Measurements from ENCODE around the gene TRIM65. TPM values are rescaled to one million over a fixed set of nuclear protein-coding genes. Genes with fewer than 3 reads are reported as not detected.

The TRIM65 gene
- total and polyA plus RNA-seq, 2 of the 13 experiments (the other 11 are each of a cell fraction or from before 2014, with no cell fraction given) = 10.3 to 22.4 TPM

DNA sequence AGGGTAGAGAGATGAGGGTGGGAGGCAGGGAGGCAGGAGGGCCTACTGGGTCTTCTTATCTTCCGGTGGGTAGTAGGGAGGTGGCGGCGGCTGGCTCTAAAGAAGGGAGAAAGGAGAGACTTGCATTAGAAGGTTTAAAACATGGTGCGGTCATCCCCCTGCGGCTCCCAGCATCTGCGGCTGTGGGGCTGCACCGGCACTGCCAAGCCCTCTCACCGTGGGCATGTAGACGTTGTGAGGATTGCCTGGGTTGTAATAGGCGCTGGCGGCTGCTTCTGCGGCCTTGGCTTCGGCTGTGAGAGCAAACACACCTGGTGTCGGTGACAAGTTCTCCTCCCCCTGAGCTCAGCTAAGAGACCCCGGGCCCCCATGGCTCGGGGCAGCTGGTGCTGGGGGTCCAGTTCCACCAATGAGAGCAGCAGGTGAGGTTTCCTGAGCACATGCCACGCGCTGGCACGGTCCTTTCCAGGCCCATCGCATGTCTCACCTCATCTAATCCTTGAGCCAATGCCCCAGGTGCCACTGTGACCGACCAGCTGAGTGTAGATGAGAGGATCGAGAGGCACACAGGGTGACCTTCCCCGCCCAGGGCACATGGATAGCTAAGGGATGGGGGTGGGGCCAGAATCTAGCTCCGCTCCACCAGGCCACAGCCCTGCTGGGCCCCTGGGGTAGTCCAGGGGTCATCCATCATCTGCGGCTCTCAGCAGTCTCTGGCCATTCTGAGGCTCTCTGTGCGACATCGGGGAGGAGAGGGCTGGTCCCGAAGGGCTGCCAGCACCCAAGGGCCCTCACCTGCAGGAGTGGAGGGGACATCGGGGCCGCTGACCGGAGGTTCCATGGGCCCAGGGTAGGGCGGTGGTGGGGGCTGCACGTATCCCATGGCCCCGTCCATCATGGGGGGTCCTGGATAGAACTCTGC lies 49.8 kb downstream of the TRIM65 start (continued):
- TF ChIP-seq, protein P1, sequence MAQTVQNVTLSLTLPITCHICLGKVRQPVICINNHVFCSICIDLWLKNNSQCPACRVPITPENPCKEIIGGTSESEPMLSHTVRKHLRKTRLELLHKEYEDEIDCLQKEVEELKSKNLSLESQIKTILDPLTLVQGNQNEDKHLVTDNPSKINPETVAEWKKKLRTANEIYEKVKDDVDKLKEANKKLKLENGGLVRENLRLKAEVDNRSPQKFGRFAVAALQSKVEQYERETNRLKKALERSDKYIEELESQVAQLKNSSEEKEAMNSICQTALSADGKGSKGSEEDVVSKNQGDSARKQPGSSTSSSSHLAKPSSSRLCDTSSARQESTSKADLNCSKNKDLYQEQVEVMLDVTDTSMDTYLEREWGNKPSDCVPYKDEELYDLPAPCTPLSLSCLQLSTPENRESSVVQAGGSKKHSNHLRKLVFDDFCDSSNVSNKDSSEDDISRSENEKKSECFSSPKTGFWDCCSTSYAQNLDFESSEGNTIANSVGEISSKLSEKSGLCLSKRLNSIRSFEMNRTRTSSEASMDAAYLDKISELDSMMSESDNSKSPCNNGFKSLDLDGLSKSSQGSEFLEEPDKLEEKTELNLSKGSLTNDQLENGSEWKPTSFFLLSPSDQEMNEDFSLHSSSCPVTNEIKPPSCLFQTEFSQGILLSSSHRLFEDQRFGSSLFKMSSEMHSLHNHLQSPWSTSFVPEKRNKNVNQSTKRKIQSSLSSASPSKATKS (CRISPR knock-in tag; IDR thresholded peaks at IDR 0.05) = peak; percentile 95
- TF ChIP-seq BRD4 (CRISPR knock-in tag; IDR thresholded peaks at IDR 0.05) = peak; percentile 82; the same call in 1 of the 2 replicates
- TF ChIP-seq RAD51 (IDR thresholded peaks at IDR 0.05; ENCODE audit: borderline replicate concordance) = no peak
- TF ChIP-seq ZNF33A (CRISPR knock-in tag; IDR thresholded peaks at IDR 0.05; ENCODE audit: borderline replicate concordance) = no peak
- no peak for TF ChIP-seq SMARCC2 (IDR thresholded peaks at IDR 0.05)
- peak; percentile 98 for TF ChIP-seq ZSCAN25 (CRISPR knock-in tag; IDR thresholded peaks at IDR 0.05)
- TF ChIP-seq ATRX (CRISPR knock-in tag; IDR thresholded peaks at IDR 0.05; ENCODE audit: borderline replicate concordance) = no peak
- TF ChIP-seq ZNF350 (CRISPR knock-in tag; IDR thresholded peaks at IDR 0.05; ENCODE audit: borderline replicate concordance, low read depth) = peak; percentile 95
- TF ChIP-seq PAF1 (CRISPR knock-in tag; IDR thresholded peaks at IDR 0.05) = no peak
- TF ChIP-seq THRA (CRISPR knock-in tag; IDR thresholded peaks at IDR 0.05; ENCODE audit: borderline replicate concordance) = peak; percentile 93
- TF ChIP-seq MED13 (CRISPR knock-in tag; IDR thresholded peaks at IDR 0.05) = peak; percentile 89
- peak; percentile 89 for TF ChIP-seq ZNF205 (CRISPR knock-in tag; IDR thresholded peaks at IDR 0.05)
- no peak for TF ChIP-seq CENPX (CRISPR knock-in tag; IDR thresholded peaks at IDR 0.05)
- 0 out of 2 replicates have a peak, but pooled peaks have one; percentile 41 for TF ChIP-seq TEAD2 (CRISPR knock-in tag; IDR thresholded peaks at IDR 0.05)
- TF ChIP-seq, protein P2, sequence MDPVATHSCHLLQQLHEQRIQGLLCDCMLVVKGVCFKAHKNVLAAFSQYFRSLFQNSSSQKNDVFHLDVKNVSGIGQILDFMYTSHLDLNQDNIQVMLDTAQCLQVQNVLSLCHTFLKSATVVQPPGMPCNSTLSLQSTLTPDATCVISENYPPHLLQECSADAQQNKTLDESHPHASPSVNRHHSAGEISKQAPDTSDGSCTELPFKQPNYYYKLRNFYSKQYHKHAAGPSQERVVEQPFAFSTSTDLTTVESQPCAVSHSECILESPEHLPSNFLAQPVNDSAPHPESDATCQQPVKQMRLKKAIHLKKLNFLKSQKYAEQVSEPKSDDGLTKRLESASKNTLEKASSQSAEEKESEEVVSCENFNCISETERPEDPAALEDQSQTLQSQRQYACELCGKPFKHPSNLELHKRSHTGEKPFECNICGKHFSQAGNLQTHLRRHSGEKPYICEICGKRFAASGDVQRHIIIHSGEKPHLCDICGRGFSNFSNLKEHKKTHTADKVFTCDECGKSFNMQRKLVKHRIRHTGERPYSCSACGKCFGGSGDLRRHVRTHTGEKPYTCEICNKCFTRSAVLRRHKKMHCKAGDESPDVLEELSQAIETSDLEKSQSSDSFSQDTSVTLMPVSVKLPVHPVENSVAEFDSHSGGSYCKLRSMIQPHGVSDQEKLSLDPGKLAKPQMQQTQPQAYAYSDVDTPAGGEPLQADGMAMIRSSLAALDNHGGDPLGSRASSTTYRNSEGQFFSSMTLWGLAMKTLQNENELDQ (CRISPR knock-in tag; IDR thresholded peaks at IDR 0.05; ENCODE audit: borderline replicate concordance) = 0 out of 2 replicates have a peak, but pooled peaks have one; percentile 64
- TF ChIP-seq POLR2A (IDR thresholded peaks at IDR 0.05; ENCODE audit: insufficient read depth in 1 of 2, low read depth in 2 of 2, low read length in 2 of 2) = no peak
- peak; percentile 82; the same call in 1 of the 2 replicates for TF ChIP-seq ZNF614 (CRISPR knock-in tag; IDR thresholded peaks at IDR 0.05; ENCODE audit: borderline replicate concordance)
- peak; percentile 95 for TF ChIP-seq ZNF296 (CRISPR knock-in tag; conservative IDR thresholded peaks at IDR 0.05)
- peak; percentile 28; the same call in 1 of the 2 replicates for TF ChIP-seq ZSCAN9 (CRISPR knock-in tag; IDR thresholded peaks at IDR 0.05; ENCODE audit: borderline replicate concordance)
- peak; percentile 66; the same call in 1 of the 2 replicates for TF ChIP-seq ZZZ3 (CRISPR knock-in tag; IDR thresholded peaks at IDR 0.05; ENCODE audit: borderline replicate concordance)
- peak; percentile 72 for TF ChIP-seq NFYB (CRISPR knock-in tag; IDR thresholded peaks at IDR 0.05)

Measured in HepG2 (cell line).